Measurements from ENCODE around the gene PABPC1L.

The PABPC1L gene

GRCh38 chr20:44981736-44982406 lies 72.0 kb downstream of the PABPC1L start:
- no peak overlapping the region for H3K4me3 ChIP-seq (ENCODE audit: low read length)
- no peak for TF ChIP-seq ZNF274 (IDR thresholded peaks at IDR 0.05; ENCODE audit: low read depth, low read length)

GRCh38 chr20:44983093-44983674 lies 73.3 kb downstream of the PABPC1L start:
- H3K4me3 ChIP-seq (ENCODE audit: low read length): no peak overlapping the region
- TF ChIP-seq ZNF274 (IDR thresholded peaks at IDR 0.05; ENCODE audit: low read depth, low read length): no peak

DNA sequence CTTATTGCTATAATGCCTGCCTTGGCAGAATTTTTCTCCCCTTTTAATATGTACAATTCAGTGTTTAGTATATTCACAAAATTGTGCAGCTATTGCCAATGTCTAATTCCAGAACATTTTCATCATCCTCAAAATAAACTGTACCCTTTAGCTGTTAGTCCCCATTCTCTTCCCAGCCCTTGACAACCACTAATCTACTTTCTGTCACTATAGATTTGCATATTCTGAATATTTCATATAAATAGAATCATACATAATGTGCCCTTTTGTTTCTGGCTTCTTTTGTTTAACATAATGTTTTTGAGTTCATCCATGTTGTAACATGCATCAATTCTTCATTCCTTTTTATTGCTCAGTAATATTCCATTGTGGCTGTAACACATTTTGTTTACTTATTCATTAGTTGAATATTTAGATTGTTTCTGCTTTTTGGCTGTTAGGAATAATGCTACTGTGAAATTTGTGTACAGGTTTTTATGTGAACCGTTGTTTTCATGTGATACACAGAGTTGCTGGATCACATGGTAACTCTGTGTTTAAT lies 78.8 kb downstream of the PABPC1L start:
- TF ChIP-seq ZNF274 (IDR thresholded peaks at IDR 0.05; ENCODE audit: low read depth, low read length): no peak

More for the DNA sequence above, 78.8 kb downstream of the PABPC1L start:
- no peak overlapping the region for H3K4me3 ChIP-seq (ENCODE audit: low read length)
